GM21825 (cell line): Measurements from ENCODE around the gene HLF.

Experiments used
- ATAC-seq: cut with Tn5 transposase; IDR thresholded peaks from one replicate; pipeline ENCODE4 v1.9.1; 2021; ENCODE audit warnings: mild to moderate bottlenecking, moderate library complexity; ENCODE audit not compliant: unreplicated experiment

Gene HLF

GRCh38 chr17:55264645-55265298, at the start of gene HLF:
Gene HLF, plus strand, starts transcription at chr17:55264960. Its CDS starts 525 bp downstream, at chr17:55265485.
- ATAC-seq = peak; percentile 88

GRCh38 chr17:55215711-55216110, 49.0 kb upstream of the HLF start:
- no peak for ATAC-seq

- no peak for ATAC-seq
These were observed 47.9 kb upstream of the HLF start for GRCh38 chr17:55216888-55217287.

- ATAC-seq = no peak
These were observed 45.3 kb upstream of the HLF start for GRCh38 chr17:55219459-55219858.

GRCh38 chr17:55219934-55220333, 44.8 kb upstream of the HLF start:
- no peak for ATAC-seq

GRCh38 chr17:55223524-55223923, 41.2 kb upstream of the HLF start:
- ATAC-seq = no peak

- ATAC-seq = no peak
These were observed 40.0 kb upstream of the HLF start for GRCh38 chr17:55224746-55225145.

GRCh38 chr17:55225237-55225636, 39.5 kb upstream of the HLF start:
- no peak for ATAC-seq

- ATAC-seq = no peak
These were observed 36.0 kb upstream of the HLF start for GRCh38 chr17:55228683-55229192.

GRCh38 chr17:55229276-55229675, 35.5 kb upstream of the HLF start:
- no peak for ATAC-seq

- no peak for ATAC-seq
These were observed 34.0 kb upstream of the HLF start for GRCh38 chr17:55230716-55231115.

- ATAC-seq = no peak
These were observed 30.9 kb upstream of the HLF start for GRCh38 chr17:55233840-55234239.

- no peak for ATAC-seq
These were observed 28.4 kb upstream of the HLF start for GRCh38 chr17:55236316-55236715.

GRCh38 chr17:55237268-55237667, 27.5 kb upstream of the HLF start:
- ATAC-seq = no peak

GRCh38 chr17:55237841-55238178, 26.9 kb upstream of the HLF start:
- no peak for ATAC-seq

- ATAC-seq = peak; percentile 96
These were observed 26.4 kb upstream of the HLF start for GRCh38 chr17:55238179-55238930.

GRCh38 chr17:55238931-55239297, 25.8 kb upstream of the HLF start:
- ATAC-seq = peak; percentile 12

GRCh38 chr17:55241097-55241496, 23.7 kb upstream of the HLF start:
- ATAC-seq = no peak

GRCh38 chr17:55242476-55242875, 22.3 kb upstream of the HLF start:
- no peak for ATAC-seq

GRCh38 chr17:55245986-55246385, 18.8 kb upstream of the HLF start:
- no peak for ATAC-seq

GRCh38 chr17:55246583-55246982, 18.2 kb upstream of the HLF start:
- ATAC-seq = no peak

GRCh38 chr17:55248077-55248476, 16.7 kb upstream of the HLF start:
- ATAC-seq = no peak

- ATAC-seq = no peak
These were observed 14.9 kb upstream of the HLF start for GRCh38 chr17:55249861-55250260.
